Fibroblast of villous mesenchyme (primary cell): ENCODE measurements around the gene EGFLAM. TPM values are rescaled to one million over a fixed set of nuclear protein-coding genes. Genes with fewer than 3 reads are reported as not detected.

Source experiments
- DNase-seq: peaks from one replicate; pipeline ENCODE4 v3.0.0-alpha.2; 2010; ENCODE audit warnings: low read depth
- H3K4me3 ChIP-seq: 2 replicates; pipeline ENCODE4 v1.5.1; 2011; ENCODE audit warnings: low read depth, mild to moderate bottlenecking, low read length
- total RNA-seq: library from RNA; depleted of rRNA; stranded (reverse); fragments of >200 nt; gene quantifications from 2 replicates; pipeline ENCODE4 v1.2.3, GENCODE V29; 2012
- TF ChIP-seq, protein P1 (sequence below): IDR thresholded peaks from 2 replicates; pipeline ENCODE4 v1.5.1; 2012; ENCODE audit warnings: low read depth, mild to moderate bottlenecking, low read length; ENCODE audit not compliant: insufficient read depth

EGFLAM gene
- total RNA-seq, 1 donor, result 3.0 TPM

DNA sequence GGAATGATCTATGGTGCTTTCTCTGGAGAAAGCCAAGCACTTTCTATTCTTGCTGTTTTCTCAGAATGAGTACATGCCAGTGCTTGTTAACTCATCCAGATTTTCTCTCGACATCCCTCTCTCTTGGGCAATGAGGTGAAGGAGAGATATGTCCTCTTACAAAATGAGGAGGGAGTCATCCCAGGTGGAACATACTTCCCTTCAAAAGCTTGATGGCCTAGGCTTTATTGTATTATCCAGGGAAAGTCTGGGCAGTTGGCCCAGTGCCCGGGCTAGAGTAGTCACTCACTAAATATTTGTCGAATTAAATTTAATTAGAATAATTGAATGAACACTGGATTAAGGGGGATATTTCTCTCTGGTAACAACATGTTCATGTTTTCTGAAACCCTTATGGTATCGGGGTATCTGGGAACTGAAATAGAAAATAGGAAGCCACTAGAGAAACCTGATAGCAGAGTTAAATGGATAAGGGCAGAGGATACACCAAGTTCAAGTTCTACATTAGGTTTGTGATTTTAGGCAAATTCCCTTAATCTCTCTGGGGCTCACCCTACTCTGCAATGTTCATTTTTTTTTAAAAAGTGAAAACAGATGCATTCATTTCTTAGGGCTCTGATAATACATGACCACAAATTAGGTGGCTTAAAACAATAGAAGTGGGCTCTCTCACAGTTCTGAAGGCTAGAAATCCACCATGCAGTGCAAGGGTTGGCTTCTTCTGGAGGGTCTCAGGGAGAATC is 198.5 kb downstream of the EGFLAM start:
- H3K4me3 ChIP-seq, result no peak overlapping the region
- DNase-seq, result no peak
- TF ChIP-seq, protein P1, sequence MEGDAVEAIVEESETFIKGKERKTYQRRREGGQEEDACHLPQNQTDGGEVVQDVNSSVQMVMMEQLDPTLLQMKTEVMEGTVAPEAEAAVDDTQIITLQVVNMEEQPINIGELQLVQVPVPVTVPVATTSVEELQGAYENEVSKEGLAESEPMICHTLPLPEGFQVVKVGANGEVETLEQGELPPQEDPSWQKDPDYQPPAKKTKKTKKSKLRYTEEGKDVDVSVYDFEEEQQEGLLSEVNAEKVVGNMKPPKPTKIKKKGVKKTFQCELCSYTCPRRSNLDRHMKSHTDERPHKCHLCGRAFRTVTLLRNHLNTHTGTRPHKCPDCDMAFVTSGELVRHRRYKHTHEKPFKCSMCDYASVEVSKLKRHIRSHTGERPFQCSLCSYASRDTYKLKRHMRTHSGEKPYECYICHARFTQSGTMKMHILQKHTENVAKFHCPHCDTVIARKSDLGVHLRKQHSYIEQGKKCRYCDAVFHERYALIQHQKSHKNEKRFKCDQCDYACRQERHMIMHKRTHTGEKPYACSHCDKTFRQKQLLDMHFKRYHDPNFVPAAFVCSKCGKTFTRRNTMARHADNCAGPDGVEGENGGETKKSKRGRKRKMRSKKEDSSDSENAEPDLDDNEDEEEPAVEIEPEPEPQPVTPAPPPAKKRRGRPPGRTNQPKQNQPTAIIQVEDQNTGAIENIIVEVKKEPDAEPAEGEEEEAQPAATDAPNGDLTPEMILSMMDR, result no peak

DNA sequence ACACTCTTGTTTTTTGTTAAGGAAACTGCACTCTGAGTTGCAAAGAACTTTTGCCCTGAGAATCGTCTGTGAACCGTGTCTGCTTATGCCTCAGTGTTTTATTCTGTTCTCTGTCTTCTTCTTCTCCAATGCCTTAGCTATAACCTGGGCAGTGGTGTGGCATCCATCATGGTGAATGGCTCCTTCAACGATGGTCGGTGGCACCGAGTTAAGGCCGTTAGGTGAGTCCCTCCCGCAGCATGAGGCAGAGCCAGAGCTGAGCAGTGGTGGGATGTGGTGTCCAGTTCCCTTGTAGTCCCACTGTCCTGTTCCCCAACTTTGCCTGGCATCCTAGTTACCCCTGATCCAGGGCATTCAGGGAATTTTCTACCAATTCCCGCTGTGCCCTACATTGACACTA is 199.8 kb downstream of the EGFLAM start:
- no peak for DNase-seq
- no peak overlapping the region for H3K4me3 ChIP-seq
- TF ChIP-seq, protein P1, result no peak

DNA sequence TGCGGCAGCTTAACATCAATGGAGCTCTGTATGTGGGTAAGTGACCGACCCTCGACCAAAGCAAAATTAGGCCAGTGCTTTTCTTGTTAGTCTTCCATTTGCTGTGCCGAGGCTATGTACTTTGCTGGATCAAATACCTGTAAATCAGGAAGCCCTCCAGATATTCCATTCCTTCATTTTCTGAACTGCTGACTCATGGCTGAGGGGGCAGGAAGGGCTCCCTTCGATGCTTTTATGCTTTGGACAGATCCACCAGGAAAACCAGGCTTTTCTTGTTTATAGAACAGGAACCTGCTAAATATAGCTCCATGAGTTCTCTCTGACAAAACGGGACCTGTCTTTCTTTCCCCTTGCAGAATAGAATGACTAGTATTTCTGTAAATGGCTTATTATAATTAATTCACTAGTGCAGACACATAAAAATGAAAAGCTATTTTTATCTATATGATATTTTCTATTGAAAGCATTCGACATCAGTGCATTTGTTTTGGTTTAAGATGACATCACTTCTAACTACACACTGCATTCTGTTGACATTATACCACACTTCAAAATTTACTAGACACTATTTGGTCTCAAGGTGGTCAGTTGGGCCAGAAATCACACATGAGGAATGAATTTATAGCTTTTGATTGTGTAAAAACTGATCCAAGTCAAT is 204.7 kb downstream of the EGFLAM start:
- H3K4me3 ChIP-seq, result no peak overlapping the region
- TF ChIP-seq, protein P1, result no peak
- DNase-seq, result peak; percentile 69

DNA sequence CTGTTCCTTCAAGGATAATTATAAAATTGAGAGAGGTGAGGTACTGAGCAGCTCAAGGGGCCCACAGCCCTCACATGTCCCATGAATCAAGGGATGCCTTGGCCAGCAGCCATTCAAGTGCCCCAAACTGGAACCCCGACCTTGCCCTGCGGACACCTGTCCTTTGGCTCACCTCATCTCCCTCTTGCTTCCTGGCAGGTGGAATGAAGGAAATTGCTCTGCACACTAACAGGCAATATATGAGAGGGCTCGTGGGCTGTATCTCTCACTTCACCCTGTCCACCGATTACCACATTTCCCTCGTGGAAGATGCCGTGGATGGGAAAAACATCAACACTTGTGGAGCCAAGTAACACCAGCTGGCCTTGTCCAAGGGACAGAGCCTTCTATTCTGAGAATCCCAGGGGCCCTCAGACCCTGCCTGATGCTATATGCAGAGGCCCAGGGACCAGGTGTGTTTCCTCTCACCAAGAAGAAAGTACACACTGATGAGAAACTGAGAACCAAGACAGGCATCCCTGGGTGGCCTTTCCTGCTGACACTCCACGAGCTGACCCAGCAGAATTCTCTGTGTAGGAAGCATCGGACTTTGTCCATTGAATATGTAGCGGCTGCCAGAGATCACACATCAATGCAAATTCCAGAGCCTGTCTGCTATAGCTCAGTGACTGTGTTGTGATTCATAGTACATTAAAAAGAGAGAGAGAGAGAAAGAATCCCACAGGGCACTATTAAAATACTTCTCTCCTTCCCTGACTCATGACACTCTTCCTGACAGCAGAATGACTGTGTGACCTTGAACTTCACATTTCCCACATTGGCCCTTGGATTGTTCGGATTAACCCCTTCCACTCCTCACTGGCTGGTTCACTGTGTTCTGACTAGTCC is 205.5 kb downstream of the EGFLAM start:
- no peak overlapping the region for H3K4me3 ChIP-seq
- TF ChIP-seq, protein P1, result no peak
- DNase-seq, result peak; percentile 90

DNA sequence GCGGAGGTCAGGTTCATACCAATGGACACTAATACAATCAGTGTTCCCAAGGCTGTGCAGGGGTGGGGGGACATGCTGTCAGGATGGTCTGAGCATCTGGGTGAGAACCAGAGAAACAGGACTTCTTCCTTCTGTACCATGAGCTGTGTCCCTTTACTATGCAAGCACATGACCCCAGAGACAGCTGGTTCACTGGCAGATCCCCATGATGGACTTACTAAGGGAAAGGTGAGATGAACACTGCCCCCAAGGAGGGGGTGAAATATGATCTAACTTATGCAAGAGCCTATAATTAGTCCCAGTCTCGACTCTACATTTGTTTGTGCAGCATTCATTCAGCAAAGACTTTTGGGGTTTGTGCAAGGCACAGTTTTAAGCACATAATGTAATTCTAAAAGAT is 206.7 kb downstream of the EGFLAM start:
- H3K4me3 ChIP-seq, result no peak overlapping the region
- TF ChIP-seq, protein P1, result no peak
- peak; percentile 59 for DNase-seq

DNA sequence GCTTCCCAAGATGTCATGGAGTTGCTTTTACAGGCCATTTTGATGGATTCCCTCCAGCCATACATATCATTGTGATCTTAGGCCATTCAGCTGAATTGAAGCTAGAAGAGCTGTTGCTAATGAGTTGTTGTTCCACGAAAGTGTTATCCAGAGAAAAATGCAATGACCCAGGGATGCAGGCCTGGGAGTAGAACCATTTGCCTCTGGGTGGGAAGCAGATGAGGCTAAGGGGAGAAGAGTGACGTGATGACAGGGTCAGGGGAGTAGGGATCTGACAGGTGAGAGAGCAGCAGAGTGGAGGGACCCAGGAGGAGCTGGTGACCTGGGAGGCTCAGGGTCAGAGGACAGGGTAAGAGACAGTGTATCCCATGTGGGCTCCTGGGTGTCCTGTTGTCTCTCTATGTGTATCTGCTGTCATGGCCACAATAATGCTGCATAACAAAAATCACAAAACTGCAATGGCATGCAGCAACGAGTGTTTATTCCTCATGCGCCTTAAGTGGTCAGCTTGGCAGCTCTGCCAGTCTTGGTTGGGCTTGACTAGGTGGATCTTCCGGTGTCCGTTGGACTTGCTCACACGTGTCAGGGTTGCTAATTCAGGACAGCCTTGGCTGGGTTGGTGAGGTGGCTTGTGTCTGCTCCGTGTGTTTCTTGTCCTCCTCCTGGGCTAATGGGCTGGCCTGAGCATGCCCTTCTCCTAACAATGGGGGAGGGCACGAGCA is 207.5 kb downstream of the EGFLAM start:
- DNase-seq, result no peak
- no peak overlapping the region for H3K4me3 ChIP-seq
- TF ChIP-seq, protein P1, result no peak
